Uterus (tissue), 2 donors: ENCODE results near the gene ZNF521.

Source experiments
- CTCF ChIP-seq, 4 experiments: fragments of 200-600 bp in 2 of 4; fragments of 450-650 bp in 2 of 4; sonication (generic) in 2 of 4; IDR thresholded peaks; one replicate each; pipeline ENCODE4 v1.5.1; 2016 to 2019; ENCODE audit warnings: antibody characterized with exemption in 4 of 4, mild to moderate bottlenecking in 2 of 4, moderate library complexity in 1 of 4
- POLR2A ChIP-seq, 2 donors: fragments of 450-650 bp; IDR thresholded peaks; one replicate each; pipeline ENCODE4 v1.6.1; 2016; ENCODE audit warnings: antibody characterized with exemption in 2 of 2, mild to moderate bottlenecking in 1 of 2, moderate library complexity in 1 of 2

DNA sequence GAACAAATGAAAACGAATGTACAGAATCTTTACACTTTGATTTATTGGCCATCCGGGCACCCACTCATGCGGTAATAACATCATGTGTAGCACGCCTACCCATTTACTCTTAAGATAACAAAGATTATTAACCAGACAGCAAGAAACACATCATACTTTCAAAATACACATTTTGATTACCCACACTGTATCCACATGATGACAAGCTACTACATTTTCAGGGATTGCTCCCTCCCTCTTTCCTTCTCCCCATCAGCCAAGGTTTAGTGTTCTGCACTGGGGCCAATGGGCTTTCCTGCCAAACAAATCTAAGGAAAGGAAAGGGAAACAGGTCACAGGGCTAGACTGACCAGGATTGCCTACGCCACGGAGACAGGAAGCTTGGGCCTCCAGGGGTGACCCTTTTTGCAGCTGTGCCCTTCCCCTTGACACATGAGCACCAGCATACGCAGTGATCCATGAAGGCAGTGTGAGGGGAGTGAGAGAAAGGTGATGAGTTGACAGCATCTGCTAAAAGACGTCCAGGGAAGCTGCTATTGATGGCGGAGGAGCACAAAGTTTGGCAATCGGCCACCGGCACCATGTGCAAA lies 76.5 kb downstream of the ZNF521 start:
- TF ChIP-seq POLR2A (IDR thresholded peaks at IDR 0.05) = no peak
- no peak for TF ChIP-seq CTCF (IDR thresholded peaks at IDR 0.05)
